GM19395 (cell line): Measurements from ENCODE around the gene DSCAML1.

Experiments used
- ATAC-seq: cut with Tn5 transposase; IDR thresholded peaks from one replicate; pipeline ENCODE4 v1.9.1; 2021; ENCODE audit warnings: mild to moderate bottlenecking, moderate library complexity; ENCODE audit not compliant: unreplicated experiment

Gene DSCAML1

GRCh38 chr11:117620086-117620485 is 176.9 kb downstream of the DSCAML1 start:
- ATAC-seq: no peak

- ATAC-seq: no peak
Measured at GRCh38 chr11:117619661-117620060, 177.4 kb downstream of the DSCAML1 start.

GRCh38 chr11:117618982-117619355 is 178.0 kb downstream of the DSCAML1 start:
- no peak for ATAC-seq

DNA sequence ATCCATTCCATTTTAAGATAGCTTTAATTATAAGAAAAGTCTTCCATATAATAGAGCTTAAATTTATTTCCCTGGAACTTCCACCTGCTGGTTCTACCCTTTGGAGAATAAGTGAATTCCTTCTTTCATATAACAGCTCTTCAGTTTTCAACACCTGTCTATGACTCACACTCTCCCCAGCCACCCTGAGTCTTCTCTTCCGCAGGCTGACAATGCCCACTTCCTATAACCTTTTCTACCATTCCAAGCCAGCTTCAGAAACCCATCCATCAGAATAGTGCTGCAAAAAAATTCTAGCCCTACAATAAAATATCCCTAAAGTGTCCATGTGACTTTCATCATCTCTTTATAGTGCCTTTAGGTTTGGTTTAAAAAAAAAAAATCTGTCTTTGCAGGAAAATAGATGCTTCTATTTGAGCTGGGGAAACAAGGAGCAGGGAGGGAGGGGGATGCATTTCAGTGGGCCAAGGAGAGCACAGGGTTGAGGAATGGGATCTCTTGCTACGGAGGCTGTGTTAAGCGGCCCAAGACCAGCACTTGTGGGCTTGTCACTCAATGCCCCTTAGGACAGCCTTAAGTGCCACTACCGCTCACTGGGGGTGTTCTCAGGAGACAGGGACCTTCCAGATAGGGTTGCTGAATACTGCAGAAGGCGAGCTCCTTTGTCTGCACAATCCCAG is 178.6 kb downstream of the DSCAML1 start:
- no peak for ATAC-seq

- no peak for ATAC-seq
Measured at GRCh38 chr11:117616979-117617378, 180.0 kb downstream of the DSCAML1 start.

DNA sequence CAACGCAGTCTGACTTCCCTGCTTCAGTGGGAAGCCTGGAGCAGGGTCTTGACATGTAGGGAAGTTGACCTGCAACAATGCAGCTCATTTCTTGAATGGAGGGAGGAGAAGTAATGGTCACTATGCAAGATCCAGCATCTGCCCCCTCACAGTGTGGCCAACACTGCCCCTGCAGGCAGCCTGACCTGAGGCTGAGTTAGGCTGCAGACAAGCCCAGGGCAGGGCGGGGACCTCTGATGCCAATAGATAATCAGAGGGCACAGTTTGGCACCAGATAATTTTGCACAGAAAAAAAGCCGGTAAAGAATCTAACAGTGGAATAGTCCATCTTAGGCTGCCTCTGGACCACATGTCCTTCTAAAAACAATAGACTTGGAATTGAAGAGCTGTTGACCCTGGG is 182.3 kb downstream of the DSCAML1 start:
- ATAC-seq: no peak

GRCh38 chr11:117613521-117613920 is 183.5 kb downstream of the DSCAML1 start:
- no peak for ATAC-seq

DNA sequence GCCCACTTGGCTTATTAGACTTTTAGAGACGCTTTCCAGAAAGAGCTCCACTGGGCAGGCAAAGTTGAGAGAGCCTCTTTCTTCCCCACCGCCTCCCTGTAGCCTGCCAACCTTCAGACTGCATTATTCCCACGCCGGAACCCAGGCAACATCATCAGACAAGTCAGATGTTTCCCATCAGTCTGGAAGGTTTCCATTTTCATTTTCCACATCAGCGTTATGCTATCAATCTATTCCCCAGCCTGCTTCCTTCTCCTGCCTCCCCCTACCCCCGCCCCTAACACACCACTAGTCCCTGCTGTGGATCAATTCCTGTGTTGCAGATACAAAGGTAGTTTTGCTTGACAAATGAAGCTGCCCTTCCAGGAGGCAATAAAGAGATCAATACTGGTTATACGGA is 184.8 kb downstream of the DSCAML1 start:
- ATAC-seq: no peak

DNA sequence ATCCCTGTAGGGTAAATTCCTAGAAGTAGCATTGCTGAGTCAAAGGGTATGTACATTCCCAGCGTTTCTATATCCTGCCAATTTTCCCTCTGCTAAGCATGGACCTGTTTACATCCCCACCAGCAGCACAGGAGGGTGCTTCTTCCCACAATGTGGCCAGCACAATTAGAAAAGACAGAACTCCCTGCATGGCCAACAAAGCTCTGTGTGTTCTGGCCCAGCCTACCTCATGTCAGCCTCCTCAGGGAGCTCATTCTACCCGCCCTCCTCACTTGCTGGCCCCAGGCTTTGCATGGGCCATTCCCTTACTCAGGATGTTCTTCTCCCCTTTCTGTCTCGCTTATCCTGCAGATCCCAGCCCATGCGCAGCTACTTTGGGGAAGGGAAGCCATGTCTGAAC is 186.1 kb downstream of the DSCAML1 start:
- ATAC-seq: no peak

GRCh38 chr11:117610045-117610444 is 187.0 kb downstream of the DSCAML1 start:
- no peak for ATAC-seq

- no peak for ATAC-seq
Measured at GRCh38 chr11:117607449-117607848, 189.6 kb downstream of the DSCAML1 start.

GRCh38 chr11:117606790-117607189 is 190.2 kb downstream of the DSCAML1 start:
- ATAC-seq: no peak

DNA sequence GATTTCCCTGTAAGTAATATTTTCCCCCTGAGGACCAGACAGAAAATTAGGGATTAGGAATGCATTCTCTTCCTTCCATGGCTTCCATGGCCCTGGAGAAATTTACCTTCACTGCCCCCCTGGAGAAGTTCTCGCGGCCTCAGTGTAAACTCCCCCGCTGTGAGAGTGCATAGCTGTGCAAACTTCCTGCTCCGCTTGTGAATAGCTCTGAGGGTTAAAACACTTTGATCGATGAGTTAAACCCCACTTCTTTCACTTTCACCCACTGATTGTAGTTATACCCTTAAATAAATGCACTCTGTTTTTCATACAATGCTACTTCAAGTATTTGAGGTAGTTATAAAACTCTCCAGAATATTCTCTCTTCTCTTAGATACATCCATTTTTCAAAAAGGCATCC is 190.8 kb downstream of the DSCAML1 start:
- no peak for ATAC-seq

DNA sequence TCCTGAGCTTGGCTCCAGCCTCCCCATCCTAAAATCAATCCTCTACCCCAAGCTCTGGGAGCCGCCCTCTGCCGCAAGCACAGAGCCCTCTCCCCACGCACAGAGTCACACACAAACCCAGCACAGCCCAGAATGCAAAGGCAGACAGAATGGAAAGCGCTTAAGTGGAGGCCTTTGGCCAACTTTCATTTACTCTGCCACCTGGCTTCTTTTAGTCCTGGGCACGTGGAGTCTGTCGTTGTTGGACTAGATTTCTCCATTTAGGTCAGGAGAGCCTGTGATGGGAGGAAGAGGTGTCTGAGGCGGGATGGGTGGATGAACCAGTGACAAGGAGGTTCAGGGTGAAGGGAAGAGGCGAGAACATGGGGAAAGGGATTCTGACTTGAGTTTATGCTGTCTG is 191.7 kb downstream of the DSCAML1 start:
- no peak for ATAC-seq

GRCh38 chr11:117604336-117604995 is 192.6 kb downstream of the DSCAML1 start:
- no peak for ATAC-seq

- ATAC-seq: no peak
Measured at GRCh38 chr11:117603932-117604331, 193.1 kb downstream of the DSCAML1 start.

DNA sequence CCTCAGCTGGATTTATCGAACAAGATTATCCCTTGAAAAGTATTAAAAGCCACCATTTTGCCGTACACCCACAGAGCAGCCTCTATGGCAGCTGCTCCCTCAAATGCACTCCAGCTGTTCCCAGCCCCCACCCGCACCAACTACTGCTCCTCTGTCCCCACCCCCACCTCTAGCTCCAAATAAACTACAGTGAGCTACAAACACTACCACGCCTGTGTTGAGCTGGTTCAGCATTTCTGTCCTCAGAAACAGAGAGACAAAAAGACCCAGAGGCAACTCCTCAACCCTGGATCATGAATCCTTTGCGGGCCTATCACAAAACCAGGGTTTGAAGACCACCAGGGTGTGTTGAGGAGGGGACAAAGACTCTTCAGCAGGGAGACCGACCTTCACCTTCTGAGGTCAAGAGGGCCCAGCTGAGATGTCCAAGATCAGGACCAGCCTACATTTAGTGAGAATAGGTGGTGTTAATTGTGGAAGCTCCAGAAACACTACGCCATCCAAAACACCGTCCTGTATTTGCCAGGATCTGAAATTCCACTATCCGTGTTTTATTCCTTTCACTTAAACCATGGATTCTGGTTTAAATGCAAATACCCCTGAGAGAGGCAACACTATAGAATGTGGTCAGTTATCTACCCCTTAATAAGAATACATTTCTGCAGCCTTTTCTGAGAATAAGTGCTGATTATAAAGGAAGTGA is 195.9 kb downstream of the DSCAML1 start:
- ATAC-seq: no peak

GRCh38 chr11:117600234-117600783 is 196.7 kb downstream of the DSCAML1 start:
- ATAC-seq: no peak

- no peak for ATAC-seq
Measured at GRCh38 chr11:117597071-117597470, 199.9 kb downstream of the DSCAML1 start.

- no peak for ATAC-seq
Measured at GRCh38 chr11:117595440-117595839, 201.6 kb downstream of the DSCAML1 start.

DNA sequence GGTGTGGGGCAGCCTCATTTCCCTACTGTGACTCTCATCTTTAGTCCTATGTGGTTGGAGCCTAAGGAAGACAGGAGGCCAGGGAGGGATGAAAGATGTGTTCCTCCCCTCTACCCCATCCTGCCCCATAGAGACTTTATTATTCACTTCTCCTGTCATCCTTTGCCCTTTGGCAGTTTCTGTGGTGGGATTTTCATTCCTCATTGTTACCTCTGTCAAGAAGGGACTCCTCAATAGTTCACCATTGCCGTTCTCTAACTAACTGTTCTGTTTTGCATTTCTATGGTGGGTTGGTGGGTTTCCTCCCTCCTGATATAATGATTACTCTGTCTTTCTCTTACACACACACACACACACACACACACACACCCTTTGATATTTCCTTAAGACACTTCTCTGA is 202.3 kb downstream of the DSCAML1 start:
- no peak for ATAC-seq

GRCh38 chr11:117593065-117593464 is 204.0 kb downstream of the DSCAML1 start:
- no peak for ATAC-seq
